Stimulated activated CD4-positive, alpha-beta T cell treated with anti-CD3 and anti-CD28 coated beads, Interleukin-1b, Interleukin-23, amount 100 ng/mL, for 48 hours (primary cell): Measurements from ENCODE around the gene ISM2.
"Not testable (repeated sequence)": the region's sequence is repeated elsewhere in the genome, so short reads cannot be mapped to it uniquely, and the experiment has no call there.

Experiments
- DNase-seq: peaks from one replicate; pipeline ENCODE4 v3.0.0-alpha.2; 2020

ISM2 gene

DNA sequence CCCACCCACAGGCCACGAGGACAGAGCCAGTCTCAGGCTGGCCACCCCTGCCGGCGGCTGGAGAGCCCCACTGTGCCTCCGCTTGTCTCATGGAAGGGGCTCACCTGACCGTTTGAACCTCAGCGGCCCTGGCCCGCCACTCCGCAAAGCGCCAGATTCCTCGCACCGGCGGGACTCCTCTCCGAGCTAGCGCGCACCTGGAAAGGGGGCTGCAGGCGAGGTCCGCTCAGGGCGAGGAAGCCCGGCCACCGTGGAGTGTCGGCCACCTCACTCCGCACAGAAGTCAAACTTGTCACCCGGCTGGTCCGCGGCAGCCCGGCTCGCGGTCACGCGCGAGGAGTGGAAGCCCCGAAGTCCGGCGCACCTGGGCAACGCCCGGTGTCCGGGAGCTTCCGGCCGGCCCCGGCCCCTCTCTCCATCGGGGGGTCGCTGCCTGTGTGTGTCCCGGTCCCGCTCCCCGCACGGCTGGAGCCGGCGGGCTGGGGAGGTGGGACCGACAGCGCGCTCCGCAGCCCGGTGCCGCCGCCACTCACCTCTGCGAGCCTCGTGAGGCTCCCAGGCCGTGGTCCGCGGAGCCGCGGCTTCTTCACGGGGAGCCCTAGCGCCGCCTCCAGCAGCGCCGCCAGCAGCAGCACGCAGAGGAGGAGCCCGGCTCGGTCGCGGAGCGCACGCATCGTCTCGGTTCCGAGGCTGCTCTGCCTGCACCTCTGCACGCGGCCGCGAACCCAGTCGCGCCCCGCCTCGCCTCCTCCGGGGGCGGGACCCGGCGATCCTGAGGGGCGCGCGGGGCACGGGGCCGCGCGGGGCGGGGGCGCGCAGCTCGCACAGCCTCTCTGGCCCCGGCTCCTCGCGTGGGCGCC lies at the start of gene ISM2:
Gene ISM2 (minus strand): TSS at position 697 of the 860 bp plus-strand sequence. CDS start 23 bp downstream, at position 674.
- peak; percentile 41 for DNase-seq

DNA sequence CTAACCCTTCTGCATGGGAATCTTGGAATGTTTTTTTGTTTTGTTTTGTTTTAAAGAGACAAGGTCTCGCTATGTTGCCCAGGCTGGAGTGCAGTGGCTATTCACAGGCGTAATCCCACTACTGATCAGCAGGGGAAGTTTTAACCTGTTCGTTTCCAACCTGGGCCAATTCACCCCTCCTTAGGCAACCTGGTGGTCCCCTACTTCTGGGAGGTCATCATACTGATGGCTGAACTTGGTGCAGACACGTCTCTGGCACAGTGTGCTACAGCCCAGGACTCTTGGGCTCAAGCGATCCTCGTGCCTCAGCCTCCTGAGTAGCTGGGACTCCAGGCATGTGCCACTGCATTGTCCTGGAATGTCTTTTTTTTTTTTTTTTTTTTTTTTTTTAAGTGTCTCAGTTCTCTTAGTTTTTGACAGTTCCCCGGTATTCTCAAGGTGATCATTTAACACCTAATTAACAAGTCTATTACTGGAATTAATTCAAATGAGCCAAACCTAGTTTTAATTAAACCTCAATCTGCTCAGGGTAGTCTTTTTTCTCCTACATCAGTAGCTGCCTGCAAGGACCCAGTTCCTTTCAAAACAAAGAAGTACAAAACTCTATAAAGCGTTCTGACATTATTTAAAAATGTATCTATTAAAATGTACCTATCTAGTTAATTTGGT lies 49.0 kb upstream of the ISM2 start:
- DNase-seq: no peak

DNA sequence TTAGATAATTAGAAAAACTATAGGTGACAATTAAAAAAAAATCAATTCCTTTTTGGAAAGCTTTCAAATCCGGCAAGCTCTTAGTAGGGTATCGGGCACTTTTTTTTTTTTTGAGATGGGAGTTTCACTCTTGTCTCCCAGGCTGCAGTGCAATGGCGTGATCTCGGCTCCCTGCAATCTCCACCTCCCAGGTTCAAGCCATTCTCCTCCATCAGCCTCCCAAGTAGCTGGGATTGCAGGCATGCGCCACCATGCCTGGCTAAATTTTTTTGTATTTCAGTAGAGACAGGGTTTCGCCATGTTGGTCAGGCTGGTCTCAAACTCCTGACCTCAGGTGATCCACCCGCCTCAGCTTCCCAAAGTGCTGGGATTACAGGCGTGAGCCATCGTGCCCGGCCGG lies 46.6 kb upstream of the ISM2 start:
- not testable (repeated sequence) for DNase-seq

DNA sequence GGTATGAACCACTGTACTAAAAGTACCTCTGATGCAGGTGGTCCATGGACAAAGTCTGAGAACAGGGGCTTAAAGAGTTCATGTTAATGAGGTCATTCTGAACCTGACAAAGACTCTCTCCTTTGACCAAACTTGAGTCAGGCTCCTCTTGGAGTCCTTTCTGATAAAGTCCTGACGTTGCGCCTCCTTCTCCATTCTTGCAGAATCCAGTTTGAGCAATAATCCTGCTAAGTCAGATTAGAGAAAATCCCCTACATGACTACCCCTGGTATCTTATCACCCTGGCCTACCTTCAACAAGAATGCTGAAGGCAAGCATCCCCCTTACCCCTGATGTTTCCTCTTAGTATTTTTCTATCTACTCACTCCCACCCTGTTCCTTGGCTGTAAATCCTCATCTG lies 46.0 kb upstream of the ISM2 start:
- no peak for DNase-seq

DNA sequence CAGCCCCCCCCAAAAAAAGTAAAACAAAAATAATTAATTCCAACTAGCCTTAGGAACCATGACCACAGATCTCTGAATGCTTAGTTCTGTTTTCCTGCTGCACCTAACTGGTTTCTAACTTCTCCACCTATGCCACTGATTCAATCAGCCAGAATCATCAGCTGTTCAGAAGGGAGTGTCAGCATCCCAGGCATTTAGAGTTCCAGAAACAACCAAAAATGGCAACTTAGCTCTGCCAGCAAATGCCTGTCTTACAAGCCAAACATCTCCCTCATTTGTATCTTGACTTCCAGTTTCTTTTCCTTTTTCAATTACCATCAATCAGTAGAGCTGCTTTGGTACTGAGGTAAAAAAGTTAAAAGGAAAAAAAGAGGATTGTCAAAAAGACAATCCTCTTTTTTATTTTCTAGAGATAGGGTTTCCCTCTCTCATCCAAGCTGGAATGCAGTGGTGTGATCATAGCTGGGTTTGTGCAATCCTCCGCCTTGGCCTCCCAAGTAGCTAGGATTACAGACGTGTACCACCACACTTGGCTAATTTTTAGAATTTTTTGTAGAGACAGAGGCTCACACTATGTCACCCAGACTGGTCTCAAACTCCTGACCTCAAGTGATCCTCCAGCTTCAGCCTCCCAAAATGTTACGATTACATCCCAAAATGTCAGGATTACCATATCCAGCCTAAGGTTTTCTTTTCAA lies 45.2 kb upstream of the ISM2 start:
- DNase-seq: no peak

DNA sequence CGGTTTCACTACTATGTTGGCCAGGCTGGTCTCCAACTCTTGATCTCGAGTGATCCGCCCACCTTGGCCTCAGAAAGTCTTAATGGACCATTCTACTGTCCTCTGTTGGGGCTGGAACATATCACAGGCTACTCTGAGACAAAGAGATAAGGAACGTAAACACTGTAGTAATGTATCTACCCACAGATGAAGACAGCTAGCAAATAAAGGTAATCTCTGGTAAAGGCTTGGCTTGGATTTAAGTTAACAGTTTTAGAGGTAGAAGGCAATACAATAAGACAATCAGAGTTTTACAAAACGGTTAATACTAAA lies 44.6 kb upstream of the ISM2 start:
- DNase-seq: no peak

DNA sequence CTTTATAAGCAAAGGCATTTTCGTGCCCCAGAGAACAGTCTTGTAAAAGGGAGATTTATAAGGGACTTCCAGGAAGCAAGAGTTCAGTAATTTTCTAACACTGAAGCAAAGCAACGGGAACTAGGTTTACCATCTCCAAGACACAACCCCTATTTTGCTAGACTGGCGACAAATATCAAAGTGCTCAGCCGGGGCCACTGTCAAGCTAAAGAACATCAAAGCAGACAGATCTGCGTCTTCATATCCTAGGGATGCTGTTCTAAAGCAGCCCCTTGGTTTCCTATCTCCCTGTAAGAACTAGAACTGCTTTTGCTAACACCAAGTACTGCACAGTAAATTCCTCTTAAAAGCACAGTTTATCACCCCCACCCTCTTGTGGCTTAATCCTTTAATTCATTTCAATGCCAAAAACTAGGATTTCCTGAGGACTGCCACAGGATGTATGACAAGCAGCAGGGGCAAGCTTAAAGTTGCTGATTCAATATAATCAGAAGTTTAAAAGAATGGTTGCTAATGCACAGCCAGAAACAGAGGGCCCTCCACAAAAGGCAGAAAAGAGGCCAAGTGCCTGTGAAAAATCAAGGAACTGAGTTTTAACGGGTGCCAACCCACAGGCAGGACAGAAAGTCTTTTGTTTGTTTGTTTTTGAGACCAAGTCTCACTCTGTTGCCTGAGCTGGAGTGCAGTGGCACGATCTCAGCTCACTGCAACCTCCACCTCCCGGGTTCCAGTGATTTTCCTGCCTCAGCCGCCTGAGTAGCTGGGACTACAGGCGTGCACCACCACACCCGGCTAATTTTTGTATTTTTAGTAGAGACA lies 44.0 kb upstream of the ISM2 start:
- no peak for DNase-seq

DNA sequence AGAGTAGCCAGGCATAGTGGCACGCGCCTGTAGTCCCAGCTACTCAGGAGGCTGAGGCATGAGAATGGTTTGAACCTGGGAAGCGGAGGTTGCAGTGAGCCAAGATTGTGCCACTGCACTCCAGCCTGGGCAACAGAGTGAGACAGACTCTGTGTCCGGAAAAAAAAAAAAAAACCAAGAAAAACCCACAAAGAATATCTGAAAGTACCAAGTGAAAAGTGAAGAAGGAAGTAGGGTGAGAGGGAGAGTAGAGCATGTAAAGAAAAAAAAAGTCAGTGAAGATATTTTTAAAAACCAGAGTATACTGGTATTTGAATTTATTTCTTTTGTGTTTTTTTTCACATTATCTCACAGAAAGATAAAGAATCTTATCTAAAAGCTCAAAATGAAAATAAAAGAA lies 43.3 kb upstream of the ISM2 start:
- DNase-seq: no peak

DNA sequence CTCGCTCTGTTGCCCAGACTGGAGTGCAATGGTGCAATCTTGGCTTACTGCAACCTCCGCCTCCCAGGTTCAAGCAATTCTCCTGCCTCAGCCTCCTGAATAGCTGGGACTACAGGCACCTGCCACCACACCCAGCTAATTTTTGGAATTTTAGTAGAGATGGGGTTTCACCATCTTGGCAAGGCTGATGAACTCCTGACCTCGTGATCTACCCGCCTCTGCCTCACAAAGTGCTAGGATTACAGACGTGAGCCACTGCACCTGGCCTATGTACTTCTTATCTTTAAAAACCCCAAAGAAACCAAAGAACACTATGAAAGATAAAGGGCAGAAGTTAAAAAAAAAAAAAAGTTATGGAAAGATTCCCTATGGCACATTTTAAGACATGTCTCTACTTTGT lies 38.3 kb upstream of the ISM2 start:
- not testable (repeated sequence) for DNase-seq

DNA sequence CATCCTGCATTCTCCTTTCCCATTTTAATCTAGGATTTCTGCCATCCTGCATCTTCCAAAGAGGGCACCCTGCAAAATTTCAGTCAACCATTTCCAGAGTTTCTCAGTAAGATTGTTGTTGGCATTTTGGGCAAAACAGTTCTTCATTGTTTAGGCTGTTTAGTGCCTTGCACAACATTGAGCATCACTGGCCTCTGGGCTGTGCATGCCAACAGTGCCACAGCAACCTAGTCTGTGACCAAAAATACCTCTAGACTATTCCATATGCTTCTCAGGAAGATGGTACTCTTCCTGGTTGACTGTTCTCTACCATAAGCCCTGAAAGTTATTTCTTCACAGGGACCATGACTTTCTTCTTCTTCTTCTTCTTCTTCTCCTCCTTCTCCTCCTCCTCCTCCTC lies 32.5 kb upstream of the ISM2 start:
- no peak for DNase-seq

DNA sequence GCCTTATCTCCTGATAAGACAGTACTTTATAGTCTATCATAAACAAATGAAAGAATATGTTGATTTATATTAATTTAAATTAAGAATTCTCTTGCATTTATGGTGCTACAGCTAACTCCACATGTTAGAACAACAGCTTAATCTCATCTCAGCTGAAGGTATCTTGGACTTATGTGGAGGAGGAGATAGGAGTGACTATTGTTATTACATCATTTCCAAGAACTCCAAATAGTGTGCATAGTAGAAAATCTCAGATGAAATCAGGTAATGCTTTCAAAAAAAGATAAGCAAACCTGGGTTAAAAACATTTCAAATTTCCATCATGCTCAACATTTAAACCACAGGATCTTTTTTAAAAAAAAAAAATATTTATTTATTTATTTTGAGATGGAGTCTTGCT lies 31.3 kb upstream of the ISM2 start:
- no peak for DNase-seq

DNA sequence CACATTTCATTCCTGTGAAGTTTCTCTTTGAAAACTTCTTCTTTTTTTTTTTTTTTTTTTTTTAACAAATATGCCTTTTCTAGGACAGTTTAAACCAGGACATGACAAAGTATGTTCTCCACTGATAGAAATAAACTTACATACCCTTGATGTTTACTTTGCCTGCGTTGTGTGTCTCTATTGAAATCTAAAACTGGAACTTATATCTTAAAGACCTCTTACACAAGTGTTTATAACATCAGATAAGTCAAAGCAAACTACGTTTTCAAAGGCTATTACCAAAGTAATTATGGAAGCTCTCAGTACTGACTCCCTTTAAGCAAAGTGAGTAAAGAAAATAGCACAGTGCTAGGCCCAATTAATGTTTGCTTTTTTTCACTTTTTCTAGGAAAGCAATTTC lies 30.6 kb upstream of the ISM2 start:
- no peak for DNase-seq

DNA sequence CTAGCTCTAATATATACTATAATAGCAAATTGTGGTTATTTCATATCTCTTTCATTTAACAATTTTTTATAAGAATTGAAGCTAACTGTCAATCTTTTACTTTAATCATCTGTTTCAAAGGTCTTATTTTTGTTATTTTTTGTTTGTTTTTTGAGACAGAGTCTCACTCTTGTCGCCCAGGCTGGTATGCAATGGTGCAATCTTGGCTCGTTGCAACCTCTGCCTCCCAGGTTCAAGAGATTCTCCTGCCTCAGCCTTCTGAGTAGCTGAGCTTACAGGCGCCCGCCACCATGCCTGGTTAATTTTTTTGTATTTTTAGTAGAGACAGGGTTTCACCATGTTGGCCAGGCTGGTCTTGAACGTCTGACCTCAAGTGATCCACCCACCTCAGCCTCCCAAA lies 30.1 kb upstream of the ISM2 start:
- DNase-seq: not testable (repeated sequence)

DNA sequence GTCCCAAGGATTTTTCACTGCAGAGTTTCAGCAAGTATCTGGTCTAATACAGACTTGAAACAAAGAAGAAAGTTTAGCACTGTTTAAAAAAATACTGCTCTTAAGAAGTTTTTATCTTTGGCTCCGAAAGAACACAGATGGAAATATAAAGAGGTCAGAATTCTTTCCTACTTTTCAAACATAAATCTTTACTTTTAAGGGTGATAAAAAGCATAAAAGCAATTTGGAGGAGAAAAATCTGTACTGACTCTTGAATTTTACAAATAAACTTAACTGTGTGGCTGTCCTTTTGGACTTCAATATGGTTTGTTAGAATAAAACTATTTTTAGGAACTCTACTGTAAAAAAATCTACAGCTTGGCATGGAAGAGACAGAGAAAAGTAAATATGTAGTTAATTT lies 27.6 kb upstream of the ISM2 start:
- DNase-seq: no peak

DNA sequence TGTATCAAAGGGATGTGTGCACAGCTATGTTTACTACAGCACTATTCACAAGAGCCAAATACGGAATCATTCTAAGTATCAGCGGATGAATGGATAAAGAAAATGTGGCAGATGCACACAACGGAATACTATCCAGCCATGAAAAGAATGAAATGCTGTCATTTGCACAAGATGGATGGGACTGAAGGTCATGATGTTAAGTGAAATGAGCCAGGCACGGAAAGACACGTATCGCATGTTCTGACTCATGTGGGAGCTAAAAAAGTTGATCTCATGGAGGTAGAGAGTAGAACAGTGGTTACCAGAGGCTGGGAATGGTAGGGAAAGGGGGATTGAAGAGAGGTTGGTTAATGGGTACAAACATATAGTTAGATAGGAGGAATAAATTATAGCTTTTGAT lies 25.9 kb upstream of the ISM2 start:
- no peak for DNase-seq

DNA sequence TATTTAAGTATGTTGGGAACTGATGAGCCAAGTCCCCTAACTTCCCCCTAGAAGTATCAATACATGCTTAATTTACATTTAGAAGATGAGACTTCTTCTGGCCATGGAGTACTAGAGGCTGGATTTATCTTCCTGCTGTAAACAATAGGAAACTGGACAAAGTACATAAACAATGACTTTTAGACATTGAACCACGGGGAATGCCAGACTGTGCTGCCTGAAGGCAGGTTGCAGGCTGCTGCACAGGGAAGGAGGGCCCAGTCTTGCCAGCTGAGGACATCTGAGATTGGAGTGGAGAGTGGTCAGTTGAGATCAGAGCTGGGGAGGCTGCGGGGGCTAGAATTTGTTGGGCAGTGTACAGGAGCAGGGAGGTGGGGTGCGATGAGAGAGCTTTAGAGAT lies 24.5 kb upstream of the ISM2 start:
- DNase-seq: no peak

DNA sequence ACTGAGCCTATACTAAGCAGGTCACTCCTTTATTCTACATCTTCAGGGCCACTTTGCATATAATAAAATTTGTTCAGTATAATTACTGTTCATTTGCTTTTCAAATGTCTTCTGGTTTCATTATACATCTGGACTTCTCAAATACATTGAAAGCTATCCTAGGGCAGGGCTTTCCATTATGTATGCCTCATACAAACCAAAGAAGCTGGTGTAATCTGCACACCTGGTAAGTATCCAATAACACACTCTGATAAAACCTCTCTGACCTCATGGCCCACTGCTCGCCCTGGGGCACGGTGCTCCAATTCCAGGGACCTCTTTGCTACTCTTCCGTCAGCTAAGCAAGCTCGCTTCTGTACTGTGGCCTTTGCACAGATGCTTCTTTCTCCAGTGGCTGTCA lies 21.9 kb upstream of the ISM2 start:
- no peak for DNase-seq

DNA sequence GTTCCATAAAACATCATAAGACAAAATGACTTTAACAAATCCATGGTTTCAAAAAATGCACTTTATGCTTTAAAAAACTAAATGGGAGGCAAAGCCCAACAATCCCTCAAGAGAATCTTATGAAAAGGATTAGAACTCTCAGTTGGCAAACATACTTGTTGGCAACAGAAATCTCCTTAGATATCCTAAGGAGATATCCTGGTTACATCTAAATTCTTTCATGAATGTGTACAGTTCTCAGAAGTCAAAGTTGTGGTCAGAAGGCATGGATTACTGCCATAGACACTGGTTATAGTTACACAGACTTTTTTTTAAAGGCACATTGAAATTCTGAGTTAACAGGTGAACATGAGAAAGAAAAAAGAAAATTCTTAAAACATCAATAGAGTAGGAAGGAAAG lies 17.5 kb upstream of the ISM2 start:
- no peak for DNase-seq

DNA sequence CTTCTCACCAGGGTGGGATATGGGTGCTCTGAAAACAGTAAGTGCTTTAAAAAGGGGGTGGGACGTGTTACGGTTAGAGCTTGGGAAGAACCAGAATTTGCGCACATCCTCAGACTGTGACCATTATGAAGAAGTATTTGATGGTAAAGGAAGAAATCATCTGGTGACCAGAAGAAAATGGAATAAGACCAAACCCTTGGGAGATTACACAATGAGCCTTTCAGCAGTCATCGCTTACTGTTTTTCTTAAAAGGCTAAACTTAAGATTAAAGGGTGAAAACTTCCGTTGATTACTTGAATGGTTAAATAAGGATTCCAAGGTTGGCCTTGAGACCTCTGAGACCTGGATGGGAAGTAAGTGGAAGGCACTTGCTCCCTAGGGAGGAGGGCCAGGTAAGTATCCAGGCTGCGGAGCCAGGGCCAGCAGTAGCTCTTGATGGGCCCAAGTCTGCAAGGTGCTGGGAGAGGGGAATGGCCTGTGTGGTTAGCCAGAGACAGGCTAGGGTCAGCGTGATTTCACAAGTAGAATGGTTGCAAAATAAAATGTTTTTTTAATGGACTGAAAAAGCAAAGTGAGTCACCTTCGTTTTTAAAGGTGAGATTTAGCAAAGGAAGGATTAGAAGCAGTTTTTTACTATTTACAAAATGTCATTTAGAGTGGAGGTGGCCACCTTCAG lies 13.0 kb upstream of the ISM2 start:
- no peak for DNase-seq

DNA sequence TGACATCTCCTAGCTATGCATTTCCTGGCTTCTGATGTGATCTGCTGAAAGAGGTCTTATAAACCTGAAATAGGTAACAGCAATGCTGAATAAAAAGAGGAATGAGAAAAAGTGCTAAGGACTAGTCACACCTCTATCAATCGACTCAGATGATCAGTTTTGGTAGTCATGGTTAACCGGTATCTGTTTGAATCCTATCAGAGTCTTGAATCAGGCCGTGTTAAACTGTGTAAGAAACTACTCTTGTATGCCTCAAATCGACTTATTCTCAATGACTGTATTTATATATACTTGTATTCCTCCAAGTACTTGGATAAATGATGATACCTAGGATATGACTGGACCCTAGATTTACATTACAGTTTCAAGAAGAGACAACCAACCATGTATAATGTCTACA lies 10.8 kb upstream of the ISM2 start:
- DNase-seq: no peak

DNA sequence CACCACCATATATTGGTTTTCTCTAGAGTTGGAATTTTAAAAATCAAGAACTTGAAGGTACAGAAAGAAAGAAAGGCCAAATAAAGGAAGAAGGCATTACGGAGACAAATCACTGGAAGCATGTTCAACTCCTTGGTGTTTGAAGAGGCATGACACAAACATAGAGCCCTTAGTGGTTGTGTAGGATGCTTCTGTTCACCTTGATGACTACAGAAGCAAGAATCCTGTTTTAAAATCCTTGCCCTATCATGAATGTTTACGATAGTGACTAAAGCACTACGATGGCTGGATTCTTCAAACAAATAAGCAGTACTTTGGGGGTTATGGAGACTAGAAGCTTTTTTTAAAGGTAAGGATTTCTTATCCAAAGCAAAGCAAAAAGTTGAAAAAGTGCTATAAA lies 10.3 kb upstream of the ISM2 start:
- no peak for DNase-seq

DNA sequence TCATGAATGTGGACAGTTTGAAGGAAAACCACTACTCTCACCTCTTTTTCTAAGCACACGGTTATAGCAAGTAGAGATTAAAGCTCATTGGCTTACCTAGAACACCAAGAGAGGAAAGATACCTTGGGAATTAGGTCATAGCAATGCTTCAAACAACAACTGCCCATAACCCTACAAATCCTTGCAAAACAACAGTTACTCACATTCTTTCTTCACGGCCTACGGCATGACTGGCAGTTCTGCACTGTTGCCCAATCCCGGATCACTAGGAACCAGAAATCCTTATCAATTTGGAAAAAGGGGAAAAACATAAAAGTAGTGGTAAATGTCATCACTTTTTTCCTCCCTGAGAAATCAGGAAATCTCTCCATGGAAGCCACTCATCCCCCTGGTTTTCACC lies 9.6 kb upstream of the ISM2 start:
- no peak for DNase-seq

DNA sequence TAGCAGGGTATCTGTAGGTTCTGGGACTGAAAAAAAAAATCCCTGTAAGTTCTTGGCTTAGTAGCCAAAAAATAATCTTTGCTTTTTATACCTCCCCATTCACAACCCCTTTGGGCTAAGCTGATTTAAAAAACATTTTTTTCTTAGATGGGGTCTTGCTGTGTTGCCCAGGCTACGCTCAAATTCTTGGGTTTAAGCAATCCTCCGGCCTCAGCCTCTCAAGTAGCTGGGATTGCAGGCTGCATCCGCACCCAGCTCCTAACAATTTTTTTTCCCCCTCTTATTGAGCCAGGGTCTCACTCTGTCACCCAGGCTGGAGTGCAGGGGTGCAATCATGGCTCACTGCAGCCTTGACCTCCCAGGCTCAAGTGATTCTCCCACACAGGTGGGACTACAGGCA lies 9.1 kb upstream of the ISM2 start:
- DNase-seq: no peak
